Measurements from ENCODE around the gene MRPS12.
A peak's percentile ranks its signal among the peaks of the same experiment; 100 is the strongest.
"Not testable (repeated sequence)": the region's sequence is repeated elsewhere in the genome, so short reads cannot be mapped to it uniquely, and the experiment has no call there.

Gene MRPS12

GRCh38 chr19:38930776-38931520, at the start of gene MRPS12:
Gene MRPS12 (plus strand): TSS chr19:38930944. CDS start chr19:38931295, 351 bp downstream.
- peak within 1 kb of the TSS; percentile 95 for H3K9ac ChIP-seq (ENCODE audit: low read length)
- no peaks in the 10 kb centered on the region for H3K9me3 ChIP-seq (ENCODE audit: control insufficient read depth, low read length)
- no peaks in the 10 kb centered on the region for H3K27me3 ChIP-seq (ENCODE audit: control insufficient read depth, insufficient read depth, low read length)
- H3K4me3 ChIP-seq (ENCODE audit: low read length), result peak within 1 kb of the TSS; percentile 70
- peaks cover 11% of the 10 kb centered on the region for H3K4me1 ChIP-seq (ENCODE audit: control insufficient read depth, insufficient read depth, low read length)
- H3K36me3 ChIP-seq (ENCODE audit: control insufficient read depth, insufficient read depth, low read length), result no peaks in the 10 kb centered on the region

GRCh38 chr19:38883286-38883685, 47.5 kb upstream of the MRPS12 start:
- H3K4me3 ChIP-seq (ENCODE audit: low read length), result no peak overlapping the region
- peaks cover 3% of the 10 kb centered on the region for H3K4me1 ChIP-seq (ENCODE audit: control insufficient read depth, insufficient read depth, low read length)
- H3K36me3 ChIP-seq (ENCODE audit: control insufficient read depth, insufficient read depth, low read length), result no peaks in the 10 kb centered on the region

GRCh38 chr19:38884691-38885090, 46.1 kb upstream of the MRPS12 start:
- H3K36me3 ChIP-seq (ENCODE audit: control insufficient read depth, insufficient read depth, low read length); H3K27me3 ChIP-seq (ENCODE audit: control insufficient read depth, insufficient read depth, low read length); H3K4me3 ChIP-seq (ENCODE audit: low read length); H3K4me1 ChIP-seq (ENCODE audit: control insufficient read depth, insufficient read depth, low read length); H3K9me3 ChIP-seq (ENCODE audit: control insufficient read depth, low read length); H3K9ac ChIP-seq (ENCODE audit: low read length): not testable (repeated sequence)

More at GRCh38 chr19:38883286-38883685, 47.5 kb upstream of the MRPS12 start:
- no peak overlapping the region for H3K9ac ChIP-seq (ENCODE audit: low read length)
- no peaks in the 10 kb centered on the region for H3K27me3 ChIP-seq (ENCODE audit: control insufficient read depth, insufficient read depth, low read length)
- H3K9me3 ChIP-seq (ENCODE audit: control insufficient read depth, low read length), result no peaks in the 10 kb centered on the region

- H3K4me1 ChIP-seq (ENCODE audit: control insufficient read depth, insufficient read depth, low read length), result no peaks in the 10 kb centered on the region
- H3K36me3 ChIP-seq (ENCODE audit: control insufficient read depth, insufficient read depth, low read length), result no peaks in the 10 kb centered on the region
- no peaks in the 10 kb centered on the region for H3K27me3 ChIP-seq (ENCODE audit: control insufficient read depth, insufficient read depth, low read length)
- H3K9ac ChIP-seq (ENCODE audit: low read length), result no peak overlapping the region
- H3K9me3 ChIP-seq (ENCODE audit: control insufficient read depth, low read length), result no peaks in the 10 kb centered on the region
- no peak overlapping the region for H3K4me3 ChIP-seq (ENCODE audit: low read length)
Measured at GRCh38 chr19:38888876-38889275, 41.9 kb upstream of the MRPS12 start.

GRCh38 chr19:38889803-38890202, 40.9 kb upstream of the MRPS12 start:
- Histone ChIP-seq H3K4me3 (ENCODE audit: low read length) (no peak overlapping the region), H3K27me3 (ENCODE audit: control insufficient read depth, insufficient read depth, low read length) (no peaks in the 10 kb centered on the region), H3K9ac (ENCODE audit: low read length) (no peak overlapping the region), H3K36me3 (ENCODE audit: control insufficient read depth, insufficient read depth, low read length) (no peaks in the 10 kb centered on the region), H3K4me1 (ENCODE audit: control insufficient read depth, insufficient read depth, low read length) (no peaks in the 10 kb centered on the region), H3K9me3 (ENCODE audit: control insufficient read depth, low read length) (no peaks in the 10 kb centered on the region)

- Histone ChIP-seq H3K9ac (ENCODE audit: low read length) (no peak overlapping the region), H3K36me3 (ENCODE audit: control insufficient read depth, insufficient read depth, low read length) (no peaks in the 10 kb centered on the region), H3K4me3 (ENCODE audit: low read length) (no peak overlapping the region), H3K4me1 (ENCODE audit: control insufficient read depth, insufficient read depth, low read length) (no peaks in the 10 kb centered on the region), H3K9me3 (ENCODE audit: control insufficient read depth, low read length) (no peaks in the 10 kb centered on the region), H3K27me3 (ENCODE audit: control insufficient read depth, insufficient read depth, low read length) (no peaks in the 10 kb centered on the region)
Measured at GRCh38 chr19:38890686-38891085, 40.1 kb upstream of the MRPS12 start.

- Histone ChIP-seq H3K9ac (ENCODE audit: low read length) (no peak overlapping the region), H3K36me3 (ENCODE audit: control insufficient read depth, insufficient read depth, low read length) (no peaks in the 10 kb centered on the region)
Measured at GRCh38 chr19:38891771-38892170, 39.0 kb upstream of the MRPS12 start.

GRCh38 chr19:38892841-38893240, 37.9 kb upstream of the MRPS12 start:
- Histone ChIP-seq H3K4me3 (ENCODE audit: low read length) (no peak overlapping the region), H3K4me1 (ENCODE audit: control insufficient read depth, insufficient read depth, low read length) (no peaks in the 10 kb centered on the region), H3K27me3 (ENCODE audit: control insufficient read depth, insufficient read depth, low read length) (no peaks in the 10 kb centered on the region), H3K9me3 (ENCODE audit: control insufficient read depth, low read length) (no peaks in the 10 kb centered on the region), H3K9ac (ENCODE audit: low read length) (no peak overlapping the region), H3K36me3 (ENCODE audit: control insufficient read depth, insufficient read depth, low read length) (no peaks in the 10 kb centered on the region)

More at GRCh38 chr19:38891771-38892170, 39.0 kb upstream of the MRPS12 start:
- no peak overlapping the region for H3K4me3 ChIP-seq (ENCODE audit: low read length)
- H3K27me3 ChIP-seq (ENCODE audit: control insufficient read depth, insufficient read depth, low read length), result no peaks in the 10 kb centered on the region
- no peaks in the 10 kb centered on the region for H3K9me3 ChIP-seq (ENCODE audit: control insufficient read depth, low read length)
- no peaks in the 10 kb centered on the region for H3K4me1 ChIP-seq (ENCODE audit: control insufficient read depth, insufficient read depth, low read length)

GRCh38 chr19:38893341-38893771, 37.4 kb upstream of the MRPS12 start:
- Histone ChIP-seq H3K27me3 (ENCODE audit: control insufficient read depth, insufficient read depth, low read length) (no peaks in the 10 kb centered on the region), H3K9me3 (ENCODE audit: control insufficient read depth, low read length) (no peaks in the 10 kb centered on the region), H3K36me3 (ENCODE audit: control insufficient read depth, insufficient read depth, low read length) (no peaks in the 10 kb centered on the region), H3K9ac (ENCODE audit: low read length) (no peak overlapping the region), H3K4me1 (ENCODE audit: control insufficient read depth, insufficient read depth, low read length) (peaks cover 4% of the 10 kb centered on the region), H3K4me3 (ENCODE audit: low read length) (no peak overlapping the region)

- Histone ChIP-seq H3K36me3 (ENCODE audit: control insufficient read depth, insufficient read depth, low read length) (no peaks in the 10 kb centered on the region), H3K27me3 (ENCODE audit: control insufficient read depth, insufficient read depth, low read length) (no peaks in the 10 kb centered on the region), H3K4me3 (ENCODE audit: low read length) (no peak overlapping the region), H3K9ac (ENCODE audit: low read length) (no peak overlapping the region), H3K9me3 (ENCODE audit: control insufficient read depth, low read length) (no peaks in the 10 kb centered on the region), H3K4me1 (ENCODE audit: control insufficient read depth, insufficient read depth, low read length) (peaks cover 10% of the 10 kb centered on the region)
Measured at GRCh38 chr19:38894968-38895367, 35.8 kb upstream of the MRPS12 start.

- Histone ChIP-seq H3K4me3 (ENCODE audit: low read length) (peak overlapping the region; percentile 83), H3K27me3 (ENCODE audit: control insufficient read depth, insufficient read depth, low read length) (no peaks in the 10 kb centered on the region), H3K9ac (ENCODE audit: low read length) (peak overlapping the region; percentile 83), H3K9me3 (ENCODE audit: control insufficient read depth, low read length) (no peaks in the 10 kb centered on the region), H3K4me1 (ENCODE audit: control insufficient read depth, insufficient read depth, low read length) (peaks cover 19% of the 10 kb centered on the region), H3K36me3 (ENCODE audit: control insufficient read depth, insufficient read depth, low read length) (no peaks in the 10 kb centered on the region)
Measured at GRCh38 chr19:38898788-38899446, 31.8 kb upstream of the MRPS12 start.

- Histone ChIP-seq H3K4me3 (ENCODE audit: low read length) (peak within 1 kb of the TSS; percentile 89), H3K9ac (ENCODE audit: low read length) (peak within 1 kb of the TSS; percentile 88), H3K27me3 (ENCODE audit: control insufficient read depth, insufficient read depth, low read length) (no peaks in the 10 kb centered on the region), H3K9me3 (ENCODE audit: control insufficient read depth, low read length) (no peaks in the 10 kb centered on the region), H3K36me3 (ENCODE audit: control insufficient read depth, insufficient read depth, low read length) (no peaks in the 10 kb centered on the region), H3K4me1 (ENCODE audit: control insufficient read depth, insufficient read depth, low read length) (peaks cover 19% of the 10 kb centered on the region)
Measured at GRCh38 chr19:38899447-38900201, 31.1 kb upstream of the MRPS12 start, which contains the start of the genes NFKBIB and SIRT2. Gene NFKBIB (plus strand): TSS chr19:38899969. CDS start chr19:38900033, 64 bp downstream. Gene SIRT2 (minus strand): TSS chr19:38899618. CDS start chr19:38899521, 97 bp downstream.
